NCI-H2171 (cell line): ENCODE measurements around the gene C3.

Experiments used
- DNase-seq: peaks from one replicate; lab custom pipeline; 2025; lab: John Stamatoyannopoulos, UW

The C3 gene

DNA sequence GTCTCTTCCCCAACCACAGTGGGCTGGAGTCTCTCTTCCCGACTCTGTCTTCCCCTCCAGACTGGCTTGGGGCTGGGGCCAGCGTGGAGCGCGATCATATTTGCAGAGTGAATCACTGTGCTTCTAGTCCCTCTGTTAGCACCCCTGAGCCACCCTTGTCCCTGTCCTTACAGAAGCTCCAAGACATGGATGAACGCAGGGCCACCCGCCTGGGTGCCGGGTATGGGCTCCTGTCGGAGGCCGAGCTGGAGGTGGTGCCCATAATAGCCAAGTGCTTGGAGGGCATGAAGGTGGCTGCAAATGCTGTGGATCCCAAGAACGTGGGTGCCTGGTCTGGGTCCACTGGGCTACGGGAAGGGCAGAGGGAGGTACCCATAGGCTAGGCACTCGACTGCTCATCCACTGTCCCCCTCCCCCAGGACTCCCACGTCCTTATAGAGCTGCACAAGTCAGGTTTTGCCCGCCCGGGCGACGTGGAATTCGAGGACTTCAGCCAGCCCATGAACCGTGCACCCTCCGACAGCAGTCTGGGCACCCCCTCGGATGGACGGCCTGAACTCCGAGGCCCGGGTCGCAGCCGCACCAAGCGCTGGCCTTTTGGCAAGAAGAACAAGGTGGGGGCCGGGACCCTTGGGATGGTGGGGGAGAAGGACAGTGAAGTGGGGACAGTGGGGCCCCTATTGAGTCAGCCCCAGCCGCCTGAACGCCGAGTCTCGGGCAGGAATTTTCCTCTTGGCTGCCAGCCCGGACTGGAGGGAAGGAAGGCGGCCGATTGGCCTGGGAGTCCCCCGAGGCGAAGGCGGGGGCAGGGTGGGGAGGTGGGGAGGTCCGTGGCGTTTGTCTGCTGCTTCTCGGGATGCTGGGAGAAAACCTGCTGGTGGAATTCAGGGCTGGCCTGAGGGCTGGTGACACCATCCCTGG lies 24.2 kb upstream of the C3 start:
- peak; percentile 6 for DNase-seq

DNA sequence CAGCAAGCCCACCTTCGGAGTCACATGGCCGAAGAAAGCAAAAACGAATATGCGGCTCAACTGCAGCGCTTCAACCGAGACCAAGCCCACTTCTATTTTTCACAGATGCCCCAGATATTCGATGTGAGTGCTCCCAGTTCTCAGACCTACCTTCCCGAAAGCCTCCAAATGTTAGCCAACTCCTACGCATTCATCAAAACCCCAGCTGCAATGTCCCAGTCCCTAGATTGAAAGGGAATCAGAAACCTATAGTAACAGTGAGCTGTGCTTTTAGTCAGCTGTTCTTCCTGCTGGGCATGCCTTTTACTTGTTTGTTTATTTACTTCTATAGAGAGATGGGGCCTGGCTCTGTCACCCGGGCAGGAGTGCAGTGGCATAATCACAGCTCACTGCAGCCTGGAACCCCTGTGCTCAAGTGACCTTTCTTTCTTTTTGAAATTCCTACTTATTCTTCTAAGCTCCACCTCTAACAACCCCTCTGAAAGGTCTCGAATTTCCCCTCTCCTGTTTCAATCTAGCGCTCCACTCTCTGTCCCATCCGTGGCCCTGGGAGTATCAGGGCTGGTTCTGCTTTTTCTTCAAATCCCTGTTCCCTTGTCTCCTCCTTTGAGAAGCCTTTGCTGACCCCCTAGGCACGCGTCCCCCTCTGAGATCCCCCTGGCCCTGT lies 23.4 kb upstream of the C3 start:
- no peak for DNase-seq

DNA sequence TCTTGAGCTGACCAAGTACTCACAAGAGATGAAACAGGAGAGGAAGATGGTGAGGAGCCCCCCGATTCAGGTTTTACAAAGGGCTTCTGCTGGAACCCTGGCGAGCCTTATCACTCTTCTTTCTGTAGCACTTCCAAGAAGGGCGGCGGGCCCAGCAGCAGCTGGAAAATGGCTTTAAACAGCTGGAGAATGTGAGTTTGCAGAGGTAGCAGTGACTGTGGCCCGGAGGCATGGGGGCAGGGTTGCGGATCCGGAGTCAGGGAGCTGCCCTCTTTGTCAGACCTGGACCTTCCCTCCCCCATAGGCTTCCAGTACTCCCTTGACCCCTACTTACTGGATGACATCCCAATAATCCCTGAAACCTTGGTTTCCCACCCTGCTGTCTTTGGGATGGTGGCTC lies 22.6 kb upstream of the C3 start:
- DNase-seq, result no peak

DNA sequence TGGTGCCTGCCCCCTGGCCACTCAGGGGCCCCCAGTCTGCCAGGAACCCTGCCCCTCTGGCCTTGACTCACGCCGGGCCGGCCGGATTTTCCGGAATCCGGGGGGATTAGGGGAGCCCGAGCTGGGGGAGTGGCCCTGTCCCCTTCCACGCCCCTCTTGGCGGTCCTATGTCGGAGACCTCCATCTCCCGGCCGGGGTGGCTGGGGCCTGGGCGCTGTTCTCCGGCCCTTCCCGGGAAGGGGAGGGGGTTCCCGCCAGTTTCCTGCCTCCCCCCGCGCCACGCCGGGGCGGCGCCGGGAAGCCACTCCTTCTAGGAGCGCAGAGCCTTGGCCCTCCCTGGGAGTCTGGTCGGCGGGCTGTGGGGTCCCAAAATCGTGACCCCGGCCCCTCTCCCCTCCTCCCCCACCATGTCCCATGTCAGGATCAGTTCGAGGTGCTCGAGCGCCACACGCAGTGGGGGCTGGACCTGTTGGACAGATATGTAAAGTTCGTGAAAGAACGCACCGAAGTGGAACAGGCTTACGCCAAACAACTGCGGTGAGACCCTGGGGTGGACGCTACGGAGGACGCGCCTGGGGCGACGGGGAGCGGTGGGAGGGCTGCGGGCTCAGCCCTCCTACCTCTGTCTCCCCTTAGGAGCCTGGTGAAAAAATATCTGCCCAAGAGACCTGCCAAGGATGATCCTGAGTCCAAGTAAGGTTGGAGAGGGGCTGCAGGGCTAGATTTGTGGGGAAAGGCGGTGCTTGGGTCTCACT lies 20.3 kb upstream of the C3 start:
- DNase-seq, result no peak

GRCh38 chr19:6739883-6740588 lies 19.6 kb upstream of the C3 start:
- no peak for DNase-seq

- DNase-seq, result peak; percentile 66
Measured at GRCh38 chr19:6739390-6739882, 19.0 kb upstream of the C3 start, which contains the start of gene TRIP10. Gene TRIP10 (plus strand): TSS chr19:6739680. CDS start chr19:6739762, 82 bp downstream.

DNA sequence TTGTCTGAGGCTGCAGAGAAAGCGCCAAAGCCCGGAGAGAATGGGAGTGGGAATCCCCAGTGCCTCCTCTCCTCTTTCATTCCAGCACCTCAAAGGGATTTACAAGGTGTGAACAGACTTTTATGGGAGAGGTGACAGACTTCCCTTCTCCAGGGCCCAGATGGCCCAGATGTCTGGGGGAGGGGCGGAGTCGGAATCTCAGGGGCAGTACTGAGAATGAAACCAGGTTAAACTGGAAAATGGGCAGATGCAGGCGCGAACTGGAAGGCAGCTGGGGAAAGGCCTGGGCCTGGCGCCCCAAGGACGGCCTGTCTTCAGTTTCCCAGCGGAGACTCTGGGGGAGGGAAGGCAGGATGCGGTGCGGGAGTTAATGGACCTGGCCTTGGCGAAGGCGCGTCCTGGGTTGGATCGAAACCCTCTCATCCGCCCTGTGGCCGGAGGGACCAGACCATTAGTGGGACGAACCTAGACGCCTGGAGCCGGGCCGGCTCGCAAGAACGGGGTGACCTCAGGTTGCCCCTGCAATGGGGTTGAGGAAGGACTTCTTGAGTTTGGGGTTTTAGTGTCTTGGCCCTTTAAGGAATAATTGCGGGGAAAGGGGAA lies 18.4 kb upstream of the C3 start:
- DNase-seq, result peak; percentile 77

DNA sequence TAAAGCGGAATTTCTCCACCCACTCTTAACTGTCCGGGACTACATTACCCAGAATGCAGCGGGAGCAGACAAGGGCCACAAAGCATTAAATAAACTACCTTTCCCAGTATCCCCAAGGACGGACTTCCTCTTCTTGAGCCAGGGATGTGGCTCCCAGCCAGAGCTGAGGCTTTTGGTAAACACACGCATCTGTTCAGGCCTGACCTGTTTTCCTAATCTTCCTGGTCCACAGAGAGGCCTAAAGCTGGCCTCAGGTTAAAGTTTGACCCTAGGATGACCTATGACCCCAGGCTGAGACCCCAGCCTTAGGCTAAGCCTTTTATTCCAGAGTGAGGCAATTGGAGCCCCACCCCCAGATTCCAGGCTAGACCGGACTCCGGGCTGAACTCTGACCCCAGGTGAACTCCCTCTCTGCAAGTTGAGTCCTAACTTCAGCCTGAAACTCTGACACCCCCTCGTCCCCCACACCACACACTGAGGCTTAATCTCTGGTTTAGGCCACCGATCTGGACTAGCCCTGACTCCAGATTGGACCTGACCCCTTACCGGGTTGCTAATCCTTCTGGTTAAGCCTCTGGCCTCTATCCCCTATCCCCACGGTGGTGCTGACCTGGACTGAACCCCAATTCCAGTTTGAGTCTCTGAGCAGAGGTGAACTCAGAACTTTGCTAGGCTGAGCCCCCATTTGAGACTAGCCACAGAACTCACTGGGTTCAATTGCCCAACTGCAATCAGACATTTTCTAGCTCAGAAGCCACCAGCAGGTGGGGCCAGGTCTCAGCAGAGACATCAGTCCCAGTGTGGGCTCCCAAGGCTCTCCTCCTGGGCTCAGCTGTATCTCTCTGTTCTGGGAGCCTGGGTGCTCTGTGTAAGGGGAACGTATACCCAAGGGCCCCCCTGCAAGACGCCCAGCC lies 17.7 kb upstream of the C3 start:
- peak; percentile 77 for DNase-seq

GRCh38 chr19:6737284-6737872 lies 16.9 kb upstream of the C3 start, which contains the start of gene GPR108:
Gene GPR108 (minus strand): TSS chr19:6737580. CDS start chr19:6737576, 4 bp downstream.
- peak; percentile 95 for DNase-seq

GRCh38 chr19:6736917-6737283 lies 16.4 kb upstream of the C3 start:
- DNase-seq, result no peak

GRCh38 chr19:6736169-6736916 lies 15.9 kb upstream of the C3 start:
- no peak for DNase-seq

DNA sequence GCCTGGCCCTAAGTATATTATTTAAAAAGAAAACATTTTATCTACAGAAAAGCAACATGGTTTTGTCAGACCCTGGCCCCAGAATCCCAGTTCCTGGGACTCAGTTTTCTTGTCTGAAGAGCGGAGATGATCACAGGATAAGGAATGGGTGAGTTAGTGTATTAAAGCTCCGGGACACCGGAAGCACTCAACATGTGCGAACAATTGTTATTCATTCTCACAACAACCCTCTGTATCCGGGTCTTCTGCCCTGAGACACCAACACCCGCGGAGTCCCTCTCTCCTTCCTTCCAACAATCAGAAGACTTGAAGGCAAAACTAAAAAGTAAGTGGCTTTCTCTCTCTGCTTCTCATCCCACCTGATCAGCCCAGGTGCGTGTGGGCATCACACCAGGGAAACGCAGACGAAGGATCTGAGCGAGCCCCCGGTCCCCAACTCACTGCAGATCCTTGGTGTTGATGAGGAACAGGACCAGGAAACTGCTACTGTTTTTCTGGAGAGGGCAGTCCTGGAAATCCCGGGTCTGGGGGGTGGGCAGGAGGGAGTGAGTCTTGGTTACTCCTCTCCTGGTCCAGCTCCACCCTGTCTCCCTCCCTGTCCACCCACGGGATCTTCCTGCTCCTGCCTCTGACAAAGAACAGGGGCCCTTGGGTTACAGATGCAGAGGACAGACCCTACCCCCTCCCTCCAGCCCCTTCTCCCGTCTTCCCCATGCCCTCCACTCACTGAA lies 14.9 kb upstream of the C3 start:
- DNase-seq, result no peak

DNA sequence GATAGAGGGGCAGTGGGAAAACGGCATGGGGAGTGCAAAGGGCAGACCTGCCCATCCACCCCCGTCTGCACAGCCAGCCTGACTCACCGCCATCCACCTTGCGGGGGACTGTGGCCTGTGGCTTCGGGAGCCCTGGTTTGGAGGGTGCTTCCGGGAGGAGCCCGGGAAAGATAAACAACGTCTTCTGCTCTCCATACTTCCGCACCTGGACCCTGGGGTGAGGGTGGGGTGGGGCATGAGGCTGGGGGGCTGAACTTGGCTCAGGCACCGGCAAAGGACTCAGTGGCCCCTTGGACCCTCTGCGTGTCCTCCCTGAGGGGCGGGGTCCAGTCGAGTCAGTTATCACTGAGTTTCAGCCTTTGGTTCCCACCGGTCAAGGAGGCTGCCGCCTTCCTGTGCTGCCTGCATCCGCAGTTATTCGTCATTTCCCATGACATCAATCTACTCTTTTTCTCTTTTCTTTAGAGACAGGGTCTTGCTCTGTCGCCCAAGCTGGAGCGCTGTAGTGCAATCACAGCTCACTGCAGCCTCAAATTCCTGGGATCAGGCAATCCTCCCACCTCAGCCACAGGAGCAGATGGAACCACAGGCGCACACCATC lies 13.7 kb upstream of the C3 start:
- DNase-seq, result no peak

DNA sequence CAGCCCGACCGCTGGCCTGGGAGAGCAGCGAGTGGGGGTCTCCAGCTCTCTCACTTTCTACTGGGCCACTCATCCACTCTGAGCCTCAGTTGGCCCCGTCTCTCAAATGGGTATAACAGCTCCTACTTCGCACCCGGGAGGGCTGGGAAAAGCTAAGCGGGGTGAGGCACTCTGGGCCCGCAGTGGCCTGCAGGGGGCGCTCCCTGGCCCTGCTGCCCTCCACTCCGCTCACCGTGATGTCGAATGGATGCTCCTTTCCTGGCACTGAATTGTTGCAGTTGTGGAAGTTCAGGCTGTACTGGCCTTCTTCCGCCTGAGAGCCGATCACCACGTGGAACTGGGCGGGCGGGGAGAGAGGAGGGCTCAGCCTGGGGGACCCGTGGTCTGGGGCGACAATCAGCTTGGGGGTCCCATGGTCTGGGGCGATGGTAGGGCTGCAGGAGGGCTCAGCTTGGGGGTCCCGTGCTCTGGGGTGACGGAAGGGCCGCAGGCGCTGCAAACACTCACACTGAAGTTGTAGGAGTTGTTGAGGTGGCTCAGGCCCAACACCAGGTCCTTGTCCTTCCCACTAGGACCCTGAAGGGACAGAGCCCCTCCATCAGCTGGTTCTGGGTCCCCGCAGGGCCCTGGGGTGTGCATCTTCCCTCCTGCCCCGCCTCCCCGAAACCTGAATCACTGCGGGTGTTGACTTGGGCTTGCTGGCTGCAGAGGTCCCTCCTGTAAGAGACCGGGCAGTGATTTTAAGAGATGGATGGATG lies 13.1 kb upstream of the C3 start:
- DNase-seq, result no peak

DNA sequence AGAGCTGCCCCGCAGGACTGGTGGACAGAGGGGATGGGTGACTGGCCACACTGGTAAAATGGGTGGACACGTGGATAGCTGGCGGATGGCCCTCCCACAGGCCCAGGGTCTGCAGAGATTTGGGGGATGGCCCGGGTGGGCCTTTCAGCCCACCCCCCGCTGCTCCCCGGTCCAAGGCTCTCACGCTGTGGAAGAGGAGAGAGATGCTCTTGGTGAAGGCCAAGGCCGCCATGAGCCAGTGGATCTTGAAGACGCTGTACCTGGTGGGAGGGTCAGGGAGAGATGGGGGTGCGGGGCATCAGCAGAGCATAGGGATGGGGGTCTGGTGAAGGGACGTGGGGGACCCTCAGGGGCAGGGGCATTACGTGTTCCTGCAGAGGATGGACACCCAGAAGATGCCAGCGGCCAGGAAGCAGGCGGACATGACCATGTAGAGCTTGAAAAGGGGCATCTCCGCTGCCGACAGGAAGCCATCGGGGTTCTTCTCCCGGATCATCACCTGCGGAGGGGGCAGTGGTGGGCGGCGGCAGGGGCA lies 12.4 kb upstream of the C3 start:
- no peak for DNase-seq

DNA sequence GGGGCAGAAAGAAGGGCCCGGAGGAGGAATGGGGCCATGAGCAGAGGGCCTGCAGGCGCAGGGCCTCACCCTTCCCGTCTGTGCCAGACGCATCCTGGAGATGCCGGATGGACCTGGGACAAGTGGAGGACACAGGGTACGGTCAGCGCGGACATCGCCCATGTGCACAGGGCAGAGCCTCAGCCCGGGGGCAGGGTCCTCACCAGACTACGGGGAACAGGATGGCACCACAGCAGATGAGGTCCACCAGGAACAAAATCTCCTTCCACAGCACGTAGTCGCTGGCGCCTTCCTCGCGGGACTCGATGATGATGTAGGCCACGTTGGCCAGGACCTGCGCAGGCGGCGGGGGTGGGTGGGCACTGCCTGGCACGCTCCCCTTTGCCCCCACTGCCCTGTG lies 11.4 kb upstream of the C3 start:
- DNase-seq, result no peak
